ENCODE data around the gene TCAIM. TPM values are rescaled to one million over a fixed set of nuclear protein-coding genes. Genes with fewer than 3 reads are reported as not detected.
"Not testable (repeated sequence)": the region's sequence is repeated elsewhere in the genome, so short reads cannot be mapped to it uniquely, and the experiment has no call there.

The TCAIM gene
- total RNA-seq, 1 donor from 2014 or later: 12.9 TPM

GRCh38 chr3:44340058-44340395 lies 1.5 kb downstream of the TCAIM start:
- ChIA-PET POLR2A (interaction anchor here (3.3 kb wide), 1 partner anchor 100 kb away, joined by 41 read pairs; no protein-coding TSS in a partner anchor), CTCF (interaction anchor here (0.9 kb wide), 1 partner anchor 446 kb away, joined by 3 read pairs; no protein-coding TSS in a partner anchor)
- TF ChIP-seq CTCF (IDR thresholded peaks at IDR 0.05): no peak
- DNase-seq (no peak), ATAC-seq (ENCODE audit: low read depth) (no peak)
- Mint-ChIP-seq H3K27ac (peak overlapping the region; percentile 73), H3K27me3 (no peaks in the 10 kb centered on the region), H3K4me1 (peaks cover 22% of the 10 kb centered on the region), H3K36me3 (ENCODE audit: low read depth) (peaks cover 5% of the 10 kb centered on the region), H3K9me3 (no peaks in the 10 kb centered on the region), H3K4me3 (peak overlapping the region; percentile 96)
- intact Hi-C loops (cut with micrococcal nuclease): no loop called here

- CTCF ChIA-PET: interaction anchor here (0.6 kb wide), 1 partner anchor 213 kb away, joined by 4 read pairs; the partner anchor contains the start of gene ZKSCAN7
- Mint-ChIP-seq H3K27ac (no peak overlapping the region), H3K27me3 (no peaks in the 10 kb centered on the region), H3K36me3 (ENCODE audit: low read depth) (peaks cover 5% of the 10 kb centered on the region), H3K4me1 (peaks cover 21% of the 10 kb centered on the region), H3K4me3 (no peak overlapping the region), H3K9me3 (no peaks in the 10 kb centered on the region)
- no peak for DNase-seq
- ATAC-seq (ENCODE audit: low read depth): no peak
- intact Hi-C loops (cut with micrococcal nuclease): no loop called here
- no peak for TF ChIP-seq CTCF (IDR thresholded peaks at IDR 0.05)
- POLR2A ChIA-PET: interaction anchor here (0.6 kb wide), 1 partner anchor 1052 kb away, joined by 3 read pairs; no protein-coding TSS in a partner anchor
Observed at GRCh38 chr3:44342176-44342790, 3.7 kb downstream of the TCAIM start.

GRCh38 chr3:44343421-44343820 lies 4.9 kb downstream of the TCAIM start:
- peaks cover 2% of the 10 kb centered on the region for H3K36me3 Mint-ChIP-seq (ENCODE audit: low read depth)
- CTCF ChIA-PET: no interaction called here
- POLR2A ChIA-PET: interaction anchor here (0.6 kb wide), 1 partner anchor 23 kb away, joined by 3 read pairs; no protein-coding TSS in a partner anchor

GRCh38 chr3:44346590-44346989 lies 8.0 kb downstream of the TCAIM start:
- H3K4me3 Mint-ChIP-seq; POLR2A ChIA-PET; DNase-seq; H3K9me3 Mint-ChIP-seq; intact Hi-C loops (cut with micrococcal nuclease); H3K27ac Mint-ChIP-seq; H3K4me1 Mint-ChIP-seq; ATAC-seq (ENCODE audit: low read depth); H3K36me3 Mint-ChIP-seq (ENCODE audit: low read depth); CTCF ChIA-PET; H3K27me3 Mint-ChIP-seq: not testable (repeated sequence)

More at GRCh38 chr3:44343421-44343820, 4.9 kb downstream of the TCAIM start:
- no peak for TF ChIP-seq CTCF (IDR thresholded peaks at IDR 0.05)
- intact Hi-C loops (cut with micrococcal nuclease): no loop called here
- DNase-seq: no peak
- Mint-ChIP-seq H3K27ac (no peak overlapping the region), H3K9me3 (no peaks in the 10 kb centered on the region), H3K4me3 (no peak overlapping the region), H3K4me1 (peaks cover 16% of the 10 kb centered on the region), H3K27me3 (no peaks in the 10 kb centered on the region)
- no peak for ATAC-seq (ENCODE audit: low read depth)

GRCh38 chr3:44348993-44349392 lies 10.4 kb downstream of the TCAIM start:
- Mint-ChIP-seq H3K27ac (no peak overlapping the region), H3K4me3 (no peak overlapping the region), H3K9me3 (no peaks in the 10 kb centered on the region), H3K4me1 (no peaks in the 10 kb centered on the region), H3K27me3 (no peaks in the 10 kb centered on the region), H3K36me3 (ENCODE audit: low read depth) (peaks cover 7% of the 10 kb centered on the region)
- no peak for TF ChIP-seq CTCF (IDR thresholded peaks at IDR 0.05)
- DNase-seq (no peak), ATAC-seq (ENCODE audit: low read depth) (no peak)
- intact Hi-C loops (cut with micrococcal nuclease): no loop called here
- ChIA-PET POLR2A (interaction anchor here (1.2 kb wide), 1 partner anchor 11 kb away, joined by 3 read pairs; the partner anchor contains the start of gene TCAIM), CTCF (no interaction called here)
